Measurements from ENCODE around the gene DNA2. TPM values are rescaled to one million over a fixed set of nuclear protein-coding genes. Genes with fewer than 3 reads are reported as not detected.
"Not testable (repeated sequence)": the region's sequence is repeated elsewhere in the genome, so short reads cannot be mapped to it uniquely, and the experiment has no call there.

Gene DNA2
- 1 to 10 TPM in 8 of 9 donors, under 1 TPM in 1; 0.91 to 4.2 (median 2.6) TPM for total RNA-seq
- 1 to 10 TPM; 1.0 to 1.2 TPM for polyA plus RNA-seq
- long read RNA-seq, donor 1, result 0 reads
- long read RNA-seq, donor 2, result 0 reads
- long read RNA-seq, donor 3, result 0 reads

DNA sequence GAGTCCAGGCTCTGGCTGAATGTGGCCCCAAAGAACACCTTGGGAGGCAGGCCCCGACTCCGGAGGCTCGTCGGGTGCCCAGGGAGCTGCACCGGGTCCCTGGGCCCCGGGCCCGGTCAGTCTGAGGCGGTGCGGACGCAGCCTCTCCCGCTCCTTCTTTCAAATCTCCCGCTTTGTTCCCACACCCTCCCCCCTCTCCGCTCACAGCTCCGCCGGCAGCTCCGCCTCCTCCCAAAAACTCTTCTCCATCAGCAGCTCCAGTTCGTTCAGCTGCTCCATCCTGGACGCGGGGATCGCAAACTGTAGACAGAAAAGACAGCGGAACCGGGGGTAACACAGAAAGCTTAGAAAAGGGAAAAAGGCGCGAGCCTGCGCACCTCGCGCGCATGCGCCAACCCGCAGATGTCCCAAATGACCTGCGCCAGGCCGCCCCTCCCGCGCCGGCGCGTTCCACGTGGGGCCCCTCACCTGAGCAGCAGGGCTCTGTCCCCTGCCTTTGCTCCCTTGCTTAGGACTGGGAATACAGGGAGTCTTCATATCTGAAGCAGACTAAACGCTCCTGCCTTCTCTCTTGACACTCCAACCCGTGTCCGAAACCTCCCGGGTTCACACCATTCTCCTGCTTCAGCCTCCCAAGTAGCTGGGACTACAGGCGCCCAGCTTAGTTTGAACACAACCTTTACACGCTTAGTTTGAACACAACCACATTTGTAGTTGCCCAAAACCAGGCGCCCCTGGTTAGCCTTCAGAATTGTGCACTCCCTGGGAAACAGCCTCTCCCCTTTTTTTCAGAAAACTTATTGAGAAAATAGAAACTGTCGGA lies at the start of gene DNA2:
Gene DNA2 (minus strand): TSS at position 388 of the 823 bp plus-strand sequence. CDS start 109 bp downstream, at position 279.
- Histone ChIP-seq H3K4me1 (peaks cover 0 to 16% (median 7%) of the 10 kb centered on the region in 12 donors), H3K36me3 (peaks cover 0 to 15% (median 0%) of the 10 kb centered on the region in 9 donors), H3K4me3 (peak within 1 kb of the TSS; percentile 6 to 79 (median 66)), H3K27me3 (no peaks in the 10 kb centered on the region), H3K9me3 (no peaks in the 10 kb centered on the region), H3K27ac (peak within 1 kb of the TSS in 5 of 12 donors; percentile 19 to 54 (median 36))
- intact Hi-C loops (cut with DNase I), result no loop called here
- 5 to 7% (median 5%) methylated on average over 32 to 46 of the region's 46 CpGs for WGBS, 4 donors
- DNase-seq (peak; percentile 46 to 80 (median 63)), ATAC-seq (peak; percentile 58 to 87 (median 84))
- TF ChIP-seq, protein P1, sequence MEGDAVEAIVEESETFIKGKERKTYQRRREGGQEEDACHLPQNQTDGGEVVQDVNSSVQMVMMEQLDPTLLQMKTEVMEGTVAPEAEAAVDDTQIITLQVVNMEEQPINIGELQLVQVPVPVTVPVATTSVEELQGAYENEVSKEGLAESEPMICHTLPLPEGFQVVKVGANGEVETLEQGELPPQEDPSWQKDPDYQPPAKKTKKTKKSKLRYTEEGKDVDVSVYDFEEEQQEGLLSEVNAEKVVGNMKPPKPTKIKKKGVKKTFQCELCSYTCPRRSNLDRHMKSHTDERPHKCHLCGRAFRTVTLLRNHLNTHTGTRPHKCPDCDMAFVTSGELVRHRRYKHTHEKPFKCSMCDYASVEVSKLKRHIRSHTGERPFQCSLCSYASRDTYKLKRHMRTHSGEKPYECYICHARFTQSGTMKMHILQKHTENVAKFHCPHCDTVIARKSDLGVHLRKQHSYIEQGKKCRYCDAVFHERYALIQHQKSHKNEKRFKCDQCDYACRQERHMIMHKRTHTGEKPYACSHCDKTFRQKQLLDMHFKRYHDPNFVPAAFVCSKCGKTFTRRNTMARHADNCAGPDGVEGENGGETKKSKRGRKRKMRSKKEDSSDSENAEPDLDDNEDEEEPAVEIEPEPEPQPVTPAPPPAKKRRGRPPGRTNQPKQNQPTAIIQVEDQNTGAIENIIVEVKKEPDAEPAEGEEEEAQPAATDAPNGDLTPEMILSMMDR (IDR thresholded peaks at IDR 0.05), result no peak
- TF ChIP-seq POLR2A (IDR thresholded peaks at IDR 0.05), result peak in 1 of 2 donors; percentile 19

DNA sequence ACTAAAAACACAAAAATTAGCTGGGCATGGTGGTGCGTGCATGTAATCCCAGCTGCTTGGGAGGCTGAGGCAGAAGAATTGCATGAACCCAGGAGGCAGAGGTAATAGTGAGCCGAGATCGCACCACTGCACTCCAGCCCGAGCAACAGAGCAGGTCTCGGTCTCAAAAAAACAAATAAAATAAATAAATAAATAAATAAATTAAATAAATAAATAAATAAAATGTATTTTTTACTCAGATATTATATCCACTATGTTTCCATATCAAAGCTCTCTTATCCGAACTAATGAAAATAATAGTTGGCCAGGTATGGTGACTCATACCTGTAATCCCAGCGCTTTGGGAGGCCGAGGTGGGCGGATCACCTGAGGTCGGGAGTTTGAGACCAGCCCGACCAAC lies 46.8 kb upstream of the DNA2 start:
- H3K4me1 ChIP-seq; ATAC-seq; H3K4me3 ChIP-seq; DNase-seq; H3K9me3 ChIP-seq; H3K27ac ChIP-seq; H3K27me3 ChIP-seq; intact Hi-C loops (cut with DNase I): not testable (repeated sequence)
- peaks cover 0 to 54% (median 23%) of the 10 kb centered on the region in 9 donors for H3K36me3 ChIP-seq
- 87 to 97% (median 93%) methylated on average over 11 of the region's 11 CpGs for WGBS, 4 donors

DNA sequence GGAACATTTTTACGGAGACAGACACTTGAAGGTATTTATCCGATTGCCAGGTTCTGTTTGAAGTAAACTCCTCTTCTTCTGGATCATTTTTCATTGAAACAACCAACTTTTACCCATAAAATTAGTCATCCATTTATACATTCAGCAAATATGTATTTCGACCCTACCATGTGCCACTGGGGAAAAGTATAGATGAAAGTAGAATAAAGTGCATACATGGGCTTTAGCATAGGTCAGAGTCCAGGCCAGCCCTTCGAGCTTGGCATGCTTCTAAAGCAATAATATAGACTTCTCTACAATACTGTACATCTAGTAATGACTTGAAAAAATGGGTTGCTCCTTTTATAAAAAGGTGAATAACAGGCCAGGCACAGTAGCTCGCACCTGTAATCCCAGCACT lies 45.4 kb upstream of the DNA2 start:
- DNase-seq (no peak), ATAC-seq (no peak)
- H3K4me1 ChIP-seq, result no peaks in the 10 kb centered on the region
- H3K4me3 ChIP-seq, result no peak overlapping the region
- no peak overlapping the region for H3K27ac ChIP-seq
- WGBS, 4 donors, result 95 to 96% (median 95%) methylated on average over 5 of the region's 5 CpGs
- no peaks in the 10 kb centered on the region for H3K27me3 ChIP-seq
- no peak for TF ChIP-seq POLR2A (IDR thresholded peaks at IDR 0.05)
- TF ChIP-seq, protein P1 (IDR thresholded peaks at IDR 0.05), result no peak
- H3K36me3 ChIP-seq, result peaks cover 0 to 53% (median 25%) of the 10 kb centered on the region in 9 donors
- H3K9me3 ChIP-seq, result no peaks in the 10 kb centered on the region
- intact Hi-C loops (cut with DNase I), result no loop called here

DNA sequence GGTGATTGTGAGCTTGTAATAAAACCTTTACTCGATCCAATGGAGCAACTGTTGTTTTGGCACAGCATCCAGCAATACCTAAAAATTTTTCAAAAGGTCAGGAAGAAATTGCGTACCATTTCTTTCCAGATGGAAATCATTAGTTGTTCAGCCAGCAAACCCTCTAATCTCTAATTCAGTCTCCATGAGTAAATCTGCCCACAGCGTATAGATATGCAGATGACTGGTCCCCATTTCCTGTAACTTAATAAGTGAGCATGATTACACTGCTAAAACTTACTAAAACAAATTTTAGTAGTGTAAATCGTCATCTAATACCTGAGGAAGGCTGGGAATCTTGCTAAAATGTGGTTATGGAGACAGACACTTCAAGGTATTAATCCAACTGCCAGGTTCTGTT lies 45.0 kb upstream of the DNA2 start:
- H3K4me3 ChIP-seq, result no peak overlapping the region
- WGBS, 4 donors, result 67 to 68% (median 67%) methylated on average over 4 of the region's 4 CpGs
- TF ChIP-seq, protein P1 (IDR thresholded peaks at IDR 0.05), result no peak
- no peak for TF ChIP-seq POLR2A (IDR thresholded peaks at IDR 0.05)
- intact Hi-C loops (cut with DNase I), result no loop called here
- peaks cover 0 to 55% (median 24%) of the 10 kb centered on the region in 9 donors for H3K36me3 ChIP-seq
- no peak overlapping the region for H3K27ac ChIP-seq
- no peaks in the 10 kb centered on the region for H3K4me1 ChIP-seq
- no peaks in the 10 kb centered on the region for H3K27me3 ChIP-seq
- ATAC-seq, result no peak
- H3K9me3 ChIP-seq, result no peaks in the 10 kb centered on the region
- DNase-seq, result no peak

- WGBS, 4 donors, result 92 to 95% (median 93%) methylated on average over 2 of the region's 2 CpGs
- ATAC-seq; H3K9me3 ChIP-seq; H3K4me1 ChIP-seq; H3K27ac ChIP-seq; DNase-seq; intact Hi-C loops (cut with DNase I); H3K27me3 ChIP-seq; H3K4me3 ChIP-seq: not testable (repeated sequence)
- peaks cover 0 to 59% (median 29%) of the 10 kb centered on the region in 9 donors for H3K36me3 ChIP-seq
Measured at GRCh38 chr10:68516216-68516615, 44.4 kb upstream of the DNA2 start.

All from heart left ventricle (tissue), 16 donors.